Epithelial cell of esophagus (primary cell): ENCODE measurements around the gene SAMD15.
A peak's percentile ranks its signal among the peaks of the same experiment; 100 is the strongest.
"Not testable (repeated sequence)": the region's sequence is repeated elsewhere in the genome, so short reads cannot be mapped to it uniquely, and the experiment has no call there.

Experiments
- DNase-seq: peaks from one replicate; pipeline ENCODE4 v3.0.0; 2010; ENCODE audit warnings: low read depth
- H3K4me3 ChIP-seq: 2 replicates; pipeline ENCODE4 v1.5.1; 2011; ENCODE audit warnings: mild to moderate bottlenecking, low read length, control low read depth
- TF ChIP-seq, protein P1 (sequence below): IDR thresholded peaks from 2 replicates; pipeline ENCODE4 v1.5.1; 2011; ENCODE audit warnings: low read depth, mild to moderate bottlenecking, low read length, control low read depth, inconsistent platforms; ENCODE audit not compliant: insufficient read depth; ENCODE audit errors: missing control alignments

SAMD15 gene

GRCh38 chr14:77406718-77407117 is 29.5 kb downstream of the SAMD15 start:
- H3K4me3 ChIP-seq: no peak overlapping the region

DNA sequence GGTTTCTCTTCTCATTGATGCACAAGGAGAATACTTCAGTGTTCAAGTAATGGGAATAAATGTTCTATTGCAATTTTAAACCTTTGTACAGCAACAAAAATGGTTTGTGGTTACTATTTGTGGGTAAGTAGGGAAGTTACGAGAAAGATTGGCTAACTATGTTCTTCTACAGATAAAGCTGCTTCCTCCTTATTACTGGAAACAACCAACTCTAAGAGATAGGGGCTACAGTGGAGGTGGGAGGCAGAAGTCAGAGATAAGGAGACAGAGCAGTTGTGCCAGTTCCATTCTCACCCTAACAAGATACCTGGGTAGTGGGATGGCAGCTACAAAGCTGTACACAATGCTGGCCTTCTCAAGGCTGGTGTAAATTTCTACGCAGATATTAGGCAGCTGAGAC is 30.0 kb downstream of the SAMD15 start:
- H3K4me3 ChIP-seq: no peak overlapping the region
- TF ChIP-seq, protein P1, sequence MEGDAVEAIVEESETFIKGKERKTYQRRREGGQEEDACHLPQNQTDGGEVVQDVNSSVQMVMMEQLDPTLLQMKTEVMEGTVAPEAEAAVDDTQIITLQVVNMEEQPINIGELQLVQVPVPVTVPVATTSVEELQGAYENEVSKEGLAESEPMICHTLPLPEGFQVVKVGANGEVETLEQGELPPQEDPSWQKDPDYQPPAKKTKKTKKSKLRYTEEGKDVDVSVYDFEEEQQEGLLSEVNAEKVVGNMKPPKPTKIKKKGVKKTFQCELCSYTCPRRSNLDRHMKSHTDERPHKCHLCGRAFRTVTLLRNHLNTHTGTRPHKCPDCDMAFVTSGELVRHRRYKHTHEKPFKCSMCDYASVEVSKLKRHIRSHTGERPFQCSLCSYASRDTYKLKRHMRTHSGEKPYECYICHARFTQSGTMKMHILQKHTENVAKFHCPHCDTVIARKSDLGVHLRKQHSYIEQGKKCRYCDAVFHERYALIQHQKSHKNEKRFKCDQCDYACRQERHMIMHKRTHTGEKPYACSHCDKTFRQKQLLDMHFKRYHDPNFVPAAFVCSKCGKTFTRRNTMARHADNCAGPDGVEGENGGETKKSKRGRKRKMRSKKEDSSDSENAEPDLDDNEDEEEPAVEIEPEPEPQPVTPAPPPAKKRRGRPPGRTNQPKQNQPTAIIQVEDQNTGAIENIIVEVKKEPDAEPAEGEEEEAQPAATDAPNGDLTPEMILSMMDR: no peak

More at GRCh38 chr14:77406718-77407117, 29.5 kb downstream of the SAMD15 start:
- TF ChIP-seq, protein P1: no peak
- no peak for DNase-seq

DNA sequence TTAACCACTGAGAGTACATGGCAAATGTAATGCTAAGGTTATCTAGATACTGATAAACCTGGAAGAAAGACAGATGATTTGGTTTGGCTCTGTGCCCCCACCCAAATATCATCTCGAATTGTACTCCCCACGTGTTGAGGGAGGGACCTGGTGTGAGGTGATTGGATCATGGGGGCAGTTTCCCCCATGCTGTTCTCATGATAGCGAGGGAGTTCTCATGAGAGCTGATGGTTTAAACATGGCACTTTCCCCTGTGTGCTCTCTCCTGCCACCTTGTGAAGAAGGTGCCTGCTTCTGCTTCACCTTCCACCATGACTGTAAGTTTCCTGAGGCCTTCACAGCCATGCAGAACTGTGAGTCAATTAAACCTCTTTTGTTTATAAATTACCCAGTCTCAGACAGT is 32.0 kb downstream of the SAMD15 start:
- DNase-seq: peak; percentile 37
- H3K4me3 ChIP-seq: no peak overlapping the region
- TF ChIP-seq, protein P1: peak; percentile 46

More for the DNA sequence above, 30.0 kb downstream of the SAMD15 start:
- DNase-seq: no peak

GRCh38 chr14:77415403-77416030 is 38.3 kb downstream of the SAMD15 start:
- H3K4me3 ChIP-seq, DNase-seq: not testable (repeated sequence)

- not testable (repeated sequence) for DNase-seq, H3K4me3 ChIP-seq
Measured at GRCh38 chr14:77416098-77416497, 38.9 kb downstream of the SAMD15 start.

DNA sequence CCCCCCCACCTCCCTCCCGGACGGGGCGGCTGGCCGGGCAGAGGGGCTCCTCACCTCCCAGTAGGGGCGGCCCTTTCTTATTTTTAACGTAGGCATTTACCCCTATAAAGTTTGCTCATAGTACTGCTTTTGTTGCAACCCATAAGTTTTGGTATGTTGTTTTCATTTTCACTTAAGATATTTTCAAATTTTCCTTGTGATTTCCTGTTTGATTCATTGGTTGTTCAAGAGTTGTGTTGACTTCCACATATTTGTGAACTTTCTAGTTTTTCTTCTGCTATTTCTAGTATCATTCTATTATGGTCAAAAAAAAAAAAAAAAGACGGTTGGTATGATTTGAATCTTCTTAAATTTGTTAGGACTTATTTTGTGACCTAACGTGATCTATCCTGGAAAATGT is 39.7 kb downstream of the SAMD15 start:
- TF ChIP-seq, protein P1: no peak
- H3K4me3 ChIP-seq: no peak overlapping the region
- no peak for DNase-seq

GRCh38 chr14:77421201-77421600 is 44.0 kb downstream of the SAMD15 start:
- no peak for DNase-seq
- TF ChIP-seq, protein P1: no peak
- H3K4me3 ChIP-seq: no peak overlapping the region

GRCh38 chr14:77423423-77423822 is 46.2 kb downstream of the SAMD15 start, which contains the start of gene NOXRED1:
NOXRED1 (minus strand) TSS chr14:77423523; CDS start chr14:77422889, 634 bp downstream.
- H3K4me3 ChIP-seq: no peak within 1 kb of the TSS
- TF ChIP-seq, protein P1: no peak
- DNase-seq: no peak
